Eye (tissue), 1 donor: ENCODE measurements around the gene CYREN.
"Not testable (repeated sequence)": the region's sequence is repeated elsewhere in the genome, so short reads cannot be mapped to it uniquely, and the experiment has no call there.

Experiments
- DNase-seq: peaks from one replicate; pipeline ENCODE4 v3.0.0-alpha.2; 2015

CYREN gene

GRCh38 chr7:135175931-135176330 lies 5.4 kb upstream of the CYREN start:
- no peak for DNase-seq

- no peak for DNase-seq
Observed at GRCh38 chr7:135174941-135175340, 4.4 kb upstream of the CYREN start.

- not testable (repeated sequence) for DNase-seq
Observed at GRCh38 chr7:135173916-135174315, 3.4 kb upstream of the CYREN start.

GRCh38 chr7:135171581-135172291 lies 1.2 kb upstream of the CYREN start:
- DNase-seq, result not testable (repeated sequence)

GRCh38 chr7:135170998-135171481 lies 533 bp upstream of the CYREN start:
- not testable (repeated sequence) for DNase-seq

GRCh38 chr7:135169964-135170273 lies 588 bp downstream of the CYREN start:
- DNase-seq, result no peak

GRCh38 chr7:135169141-135169963 lies 1.2 kb downstream of the CYREN start:
- DNase-seq, result no peak

GRCh38 chr7:135168489-135169140 lies 1.9 kb downstream of the CYREN start:
- no peak for DNase-seq

GRCh38 chr7:135168001-135168400 lies 2.5 kb downstream of the CYREN start:
- DNase-seq, result no peak

- no peak for DNase-seq
Observed at GRCh38 chr7:135167365-135167917, 3.1 kb downstream of the CYREN start.

GRCh38 chr7:135166338-135166990 lies 4.0 kb downstream of the CYREN start:
- DNase-seq, result no peak

- no peak for DNase-seq
Observed at GRCh38 chr7:135165862-135166261, 4.6 kb downstream of the CYREN start.

GRCh38 chr7:135164357-135165061 lies 6.0 kb downstream of the CYREN start:
- no peak for DNase-seq

GRCh38 chr7:135162382-135163001 lies 8.0 kb downstream of the CYREN start:
- DNase-seq, result no peak

GRCh38 chr7:135161669-135162068 lies 8.8 kb downstream of the CYREN start:
- no peak for DNase-seq

- no peak for DNase-seq
Observed at GRCh38 chr7:135160858-135161653, 9.5 kb downstream of the CYREN start.

GRCh38 chr7:135160098-135160857 lies 10.2 kb downstream of the CYREN start:
- DNase-seq, result no peak

GRCh38 chr7:135159359-135160085 lies 11.0 kb downstream of the CYREN start:
- DNase-seq, result no peak

- no peak for DNase-seq
Observed at GRCh38 chr7:135158874-135159273, 11.6 kb downstream of the CYREN start.
